ENCODE measurements around the gene TBC1D9. TPM values are rescaled to one million over a fixed set of nuclear protein-coding genes. Genes with fewer than 3 reads are reported as not detected.

Gene TBC1D9
- total RNA-seq, 1 experiment from 2014 or later, result 9.5 TPM

DNA sequence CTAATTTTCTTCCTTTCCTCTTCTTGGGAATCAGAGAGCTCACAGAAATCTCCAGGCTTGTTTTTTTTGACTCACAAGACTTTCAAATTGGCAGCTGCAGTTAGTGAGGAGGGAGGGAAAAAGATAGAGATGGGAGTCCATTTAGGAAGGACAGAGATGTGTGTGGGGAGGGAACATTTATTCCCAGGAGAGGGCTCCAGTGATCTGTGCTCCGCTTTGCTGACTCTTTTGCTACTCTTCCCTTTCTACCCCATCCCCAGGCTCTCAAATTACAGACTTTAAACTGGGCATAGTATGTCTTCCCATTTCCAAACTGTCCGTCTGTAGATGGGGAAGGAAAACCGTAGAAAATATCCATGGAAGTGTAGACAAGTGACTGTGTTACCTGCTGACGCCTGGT lies 148.3 kb downstream of the TBC1D9 start (continued):
- no peak for TF ChIP-seq FOSL1 (IDR thresholded peaks at IDR 0.05; ENCODE audit: low read depth)
- no peak for TF ChIP-seq REST (IDR thresholded peaks at IDR 0.05; ENCODE audit: low read depth)
- no peak for TF ChIP-seq RAD21 (IDR thresholded peaks at IDR 0.05; ENCODE audit: low read depth)

- no peaks in the 10 kb centered on the region for H4K20me1 ChIP-seq (ENCODE audit: insufficient read depth)
- ATAC-seq (no peak), DNase-seq (ENCODE audit: low read depth, low spot score) (no peak)
- no peak overlapping the region for H3K9ac ChIP-seq (ENCODE audit: low read length)
- H3K79me2 ChIP-seq (ENCODE audit: insufficient read depth, low read length), result no peaks in the 10 kb centered on the region
- no TSS peak for BruUV-seq (replicated peaks)
- H3K4me2 ChIP-seq (ENCODE audit: low read length), result no peak overlapping the region
- H3K27ac ChIP-seq (ENCODE audit: low read depth, low read length), result no peak overlapping the region
- ChIA-PET POLR2A (no interaction called here), CTCF (interaction anchor here (1.5 kb wide), 1 partner anchor 244 kb away, joined by 3 read pairs; no protein-coding TSS in a partner anchor), RAD21 (ENCODE audit: low non-redundant PET in 1 of 2, low total read pairs in 2 of 2, uncharacterized antibody in 2 of 2, unreplicated experiment in 2 of 2) (no interaction called here)
- no peaks in the 10 kb centered on the region for H3K36me3 ChIP-seq (ENCODE audit: control insufficient read depth in 1 of 2, insufficient read depth in 2 of 2, low read length in 2 of 2)
- 0 out of 4 replicates have a peak, but pooled peaks cover 0 to 1% of the 10 kb centered on the region in 2 experiments for H3K4me1 ChIP-seq (ENCODE audit: control insufficient read depth in 1 of 2, insufficient read depth in 2 of 2, low read length in 2 of 2)
- intact Hi-C loops (cut with micrococcal nuclease), result no loop called here
- H3K9me2 ChIP-seq (ENCODE audit: insufficient read depth), result no peaks in the 10 kb centered on the region; the same call in 1 of the 2 replicates
- no peak overlapping the region for H3K4me3 ChIP-seq (replicated peaks in 1 of 2; ENCODE audit: low read depth in 1 of 2, low read length in 2 of 2)
- no peak overlapping the region for H2AFZ ChIP-seq (ENCODE audit: low read depth, low read length, poor library complexity, severe bottlenecking)
- H3K27me3 ChIP-seq (ENCODE audit: insufficient read depth, low read length), result no peaks in the 10 kb centered on the region
- no peaks in the 10 kb centered on the region for H3K9me3 ChIP-seq (ENCODE audit: control insufficient read depth in 1 of 2, insufficient read depth in 1 of 2, low read depth in 1 of 2, low read length in 2 of 2)
- TF ChIP-seq EZH2 (IDR thresholded peaks at IDR 0.05), result no peak
- TF ChIP-seq, protein P1, sequence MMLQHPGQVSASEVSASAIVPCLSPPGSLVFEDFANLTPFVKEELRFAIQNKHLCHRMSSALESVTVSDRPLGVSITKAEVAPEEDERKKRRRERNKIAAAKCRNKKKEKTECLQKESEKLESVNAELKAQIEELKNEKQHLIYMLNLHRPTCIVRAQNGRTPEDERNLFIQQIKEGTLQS (IDR thresholded peaks at IDR 0.05), result no peak
- TF ChIP-seq, protein P2, sequence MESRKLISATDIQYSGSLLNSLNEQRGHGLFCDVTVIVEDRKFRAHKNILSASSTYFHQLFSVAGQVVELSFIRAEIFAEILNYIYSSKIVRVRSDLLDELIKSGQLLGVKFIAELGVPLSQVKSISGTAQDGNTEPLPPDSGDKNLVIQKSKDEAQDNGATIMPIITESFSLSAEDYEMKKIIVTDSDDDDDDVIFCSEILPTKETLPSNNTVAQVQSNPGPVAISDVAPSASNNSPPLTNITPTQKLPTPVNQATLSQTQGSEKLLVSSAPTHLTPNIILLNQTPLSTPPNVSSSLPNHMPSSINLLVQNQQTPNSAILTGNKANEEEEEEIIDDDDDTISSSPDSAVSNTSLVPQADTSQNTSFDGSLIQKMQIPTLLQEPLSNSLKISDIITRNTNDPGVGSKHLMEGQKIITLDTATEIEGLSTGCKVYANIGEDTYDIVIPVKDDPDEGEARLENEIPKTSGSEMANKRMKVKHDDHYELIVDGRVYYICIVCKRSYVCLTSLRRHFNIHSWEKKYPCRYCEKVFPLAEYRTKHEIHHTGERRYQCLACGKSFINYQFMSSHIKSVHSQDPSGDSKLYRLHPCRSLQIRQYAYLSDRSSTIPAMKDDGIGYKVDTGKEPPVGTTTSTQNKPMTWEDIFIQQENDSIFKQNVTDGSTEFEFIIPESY (IDR thresholded peaks at IDR 0.05; ENCODE audit: extremely low read depth, insufficient replicate concordance, low read length), result no peak
- no peak for TF ChIP-seq ELF1 (IDR thresholded peaks at IDR 0.05; ENCODE audit: borderline replicate concordance, low read depth)
- TF ChIP-seq CEBPB (IDR thresholded peaks at IDR 0.05; ENCODE audit: low read depth), result no peak
- TF ChIP-seq POLR2AphosphoS5 (IDR thresholded peaks at IDR 0.05; ENCODE audit: low read depth, low read length), result no peak
- TF ChIP-seq TCF7L2 (IDR thresholded peaks at IDR 0.05; ENCODE audit: borderline replicate concordance, extremely low read depth, insufficient read depth, insufficient read length), result no peak
- no peak for TF ChIP-seq REST (IDR thresholded peaks at IDR 0.05; ENCODE audit: low read depth)
- TF ChIP-seq ZFX (IDR thresholded peaks at IDR 0.05), result no peak
- no peak for TF ChIP-seq RAD21 (IDR thresholded peaks at IDR 0.05; ENCODE audit: low read depth)
- no peak for TF ChIP-seq SRF (IDR thresholded peaks at IDR 0.05; ENCODE audit: low read depth)
- no peak for TF ChIP-seq EZH2phosphoT487 (IDR thresholded peaks at IDR 0.05; ENCODE audit: borderline replicate concordance)
- TF ChIP-seq, protein P3, sequence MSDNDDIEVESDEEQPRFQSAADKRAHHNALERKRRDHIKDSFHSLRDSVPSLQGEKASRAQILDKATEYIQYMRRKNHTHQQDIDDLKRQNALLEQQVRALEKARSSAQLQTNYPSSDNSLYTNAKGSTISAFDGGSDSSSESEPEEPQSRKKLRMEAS (IDR thresholded peaks at IDR 0.05), result no peak
- no peak for TF ChIP-seq EGR1 (IDR thresholded peaks at IDR 0.05; ENCODE audit: low read depth)
- no peak for TF ChIP-seq JUND (IDR thresholded peaks at IDR 0.05)
- no peak for TF ChIP-seq CBX3 (IDR thresholded peaks at IDR 0.05; ENCODE audit: low read depth)
Observed at GRCh38 chr4:140604544-140604943, 151.6 kb downstream of the TBC1D9 start.
